Pancreas (tissue), 10 donors: ENCODE measurements around the gene PPP6R3. TPM values are rescaled to one million over a fixed set of nuclear protein-coding genes. Genes with fewer than 3 reads are reported as not detected.

ENCODE experiments used
- ATAC-seq, 4 donors: fragments of 200-7000 bp; cut with Tn5 transposase; one replicate each; pipeline versions ENCODE4 v1.8.0 to v1.9.1; 2020; ENCODE audit warnings: mild to moderate bottlenecking in 4 of 4, moderate library complexity in 4 of 4
- DNase-seq, 6 donors: peaks; one replicate each; pipeline ENCODE4 v3.0.0-alpha.2; 2020
- FAIRE-seq: peaks from 2 replicates; lab custom pipeline; 2012; peaks lifted over from hg19 to GRCh38; lab: Jason Lieb, UNC
- H3K27ac ChIP-seq, 4 donors: fragments of 200-600 bp; sonication (generic); 1 replicate in 3 of 4; 2 replicates in 1 of 4; pipeline versions ENCODE4 v1.5.0 to v1.8.0; 2020
- H3K27me3 ChIP-seq, 4 donors: fragments of 200-600 bp; one replicate each; pipeline ENCODE4 v1.8.0; 2021
- H3K36me3 ChIP-seq, 3 donors: fragments of 200-600 bp; sonication (generic) in 1 of 3; one replicate each; pipeline versions ENCODE4 v1.5.0 to v1.8.0; 2020 to 2021
- H3K4me1 ChIP-seq, 3 donors: fragments of 200-600 bp; one replicate each; pipeline ENCODE4 v1.8.0; 2021
- H3K4me3 ChIP-seq, 4 donors: fragments of 200-600 bp; sonication (generic) in 2 of 4; one replicate each; pipeline versions ENCODE4 v1.5.0 to v1.8.0; 2020 to 2021
- H3K9me3 ChIP-seq, 4 donors: fragments of 200-600 bp; one replicate each; pipeline ENCODE4 v1.8.0; 2021
- CTCF ChIP-seq, 4 donors: fragments of 200-600 bp; sonication (generic) in 3 of 4; IDR thresholded peaks; one replicate each; pipeline versions ENCODE4 v1.5.0 to v1.8.0; 2021; ENCODE audit warnings: antibody characterized with exemption in 4 of 4
- WGBS, 2 donors: extraction: QIAGEN DNeasy Blood & Tissue Kit; methylation state at CpG; one replicate each; pipeline ENCODE4 v1.1.7; 2013; 5-methylcytosine and 5-hydroxymethylcytosine counted together
- intact Hi-C, 3 donors: fragments of 100-400 bp; cut with DNase I; formaldehyde crosslinking; loops; one replicate each; pipeline versions ENCODE4 v1.11.1 to v1.14.2; 2022
- polyA plus RNA-seq, 2 donors: library from polyadenylated mRNA; stranded (reverse); fragments of 200-250 nt; gene quantifications; one replicate each; pipeline ENCODE4 v1.2.3, GENCODE V29; 2013
- total RNA-seq, 6 donors: library from RNA; stranded (reverse); fragmentation: NEBNext Ultra II Directional in 4 of 6; extraction: Animal tissue kit (Norgen Biotek cat#: 25700) in 4 of 6; gene quantifications; one replicate each; pipeline versions ENCODE4 v1.2.1 to v1.2.4, GENCODE V29; 2021 to 2023
- donor health status: healthy with polysubstance abuse.
- donor health status: DM: no; HTN: no; CAD: no; lungs with moderate emphysema.
- donor health status: DM: no; HTN: no; CAD: no.
- donor health status: control.
- donor health status: control.
- donor health status: Bipolar disorder and iron deficiency.
- donor health status: DM: yes; HTN: yes; CAD: no.
- donor health status: DM: no; HTN: no; CAD: no.
- donor health status: DM: no; HTN: no; CAD: no.
- donor health status: DM: yes; HTN: yes; CAD: no.

PPP6R3 gene
- total and polyA plus RNA-seq, 8 donors, result 19.5 to 56.0 (median 33.5) TPM

- no peak for ATAC-seq
- H3K4me1 ChIP-seq, result no peaks in the 10 kb centered on the region
- H3K27me3 ChIP-seq, result no peaks in the 10 kb centered on the region
- no peaks in the 10 kb centered on the region for H3K9me3 ChIP-seq
- DNase-seq, result no peak
- 72 to 77% methylated on average over 1 of the region's 1 CpG for WGBS, 2 donors
- TF ChIP-seq CTCF (IDR thresholded peaks at IDR 0.05), result no peak
- no peak overlapping the region for H3K27ac ChIP-seq
- H3K4me3 ChIP-seq, result no peak overlapping the region
- no peak for FAIRE-seq
- peaks cover 0 to 13% (median 0%) of the 10 kb centered on the region in 3 donors for H3K36me3 ChIP-seq
- intact Hi-C loops, result no loop called here
Observed at GRCh38 chr11:68560216-68560615, 99.7 kb downstream of the PPP6R3 start.

- ATAC-seq (no peak), FAIRE-seq (no peak), DNase-seq (no peak)
- no peaks in the 10 kb centered on the region for H3K27me3 ChIP-seq
- no peaks in the 10 kb centered on the region for H3K4me1 ChIP-seq
- H3K36me3 ChIP-seq, result peaks cover 0 to 37% (median 18%) of the 10 kb centered on the region in 3 donors
- intact Hi-C loops, result no loop called here
- H3K4me3 ChIP-seq, result no peak overlapping the region
- 93 to 94% methylated on average over 2 of the region's 2 CpGs for WGBS, 2 donors
- H3K27ac ChIP-seq, result no peak overlapping the region
- H3K9me3 ChIP-seq, result no peaks in the 10 kb centered on the region
- TF ChIP-seq CTCF (IDR thresholded peaks at IDR 0.05), result no peak
Observed at GRCh38 chr11:68563454-68563853, 102.9 kb downstream of the PPP6R3 start.

- FAIRE-seq (no peak), ATAC-seq (no peak), DNase-seq (no peak)
- 96 to 97% methylated on average over 3 of the region's 3 CpGs for WGBS, 2 donors
- no peaks in the 10 kb centered on the region for H3K27me3 ChIP-seq
- intact Hi-C loops, result no loop called here
- no peak overlapping the region for H3K27ac ChIP-seq
- TF ChIP-seq CTCF (IDR thresholded peaks at IDR 0.05), result no peak
- H3K4me1 ChIP-seq, result no peaks in the 10 kb centered on the region
- H3K36me3 ChIP-seq, result peaks cover 0 to 40% (median 18%) of the 10 kb centered on the region in 3 donors
- H3K9me3 ChIP-seq, result no peaks in the 10 kb centered on the region
- H3K4me3 ChIP-seq, result no peak overlapping the region
Observed at GRCh38 chr11:68564261-68564660, 103.7 kb downstream of the PPP6R3 start.

- Histone ChIP-seq H3K27me3 (no peaks in the 10 kb centered on the region), H3K4me3 (no peak overlapping the region), H3K9me3 (no peaks in the 10 kb centered on the region), H3K36me3 (peaks cover 0 to 40% (median 18%) of the 10 kb centered on the region in 3 donors), H3K27ac (no peak overlapping the region), H3K4me1 (no peaks in the 10 kb centered on the region)
- no peak for TF ChIP-seq CTCF (IDR thresholded peaks at IDR 0.05)
- ATAC-seq (no peak), FAIRE-seq (no peak), DNase-seq (no peak)
- WGBS, 2 donors, result 69 to 70% methylated on average over 5 of the region's 5 CpGs
- intact Hi-C loops, result no loop called here
Observed at GRCh38 chr11:68565768-68566167, 105.2 kb downstream of the PPP6R3 start.

GRCh38 chr11:68567553-68567952 lies 107.0 kb downstream of the PPP6R3 start:
- Histone ChIP-seq H3K9me3 (no peaks in the 10 kb centered on the region), H3K4me1 (no peaks in the 10 kb centered on the region), H3K36me3 (peaks cover 0 to 30% (median 24%) of the 10 kb centered on the region in 3 donors), H3K27ac (no peak overlapping the region), H3K4me3 (no peak overlapping the region), H3K27me3 (no peaks in the 10 kb centered on the region)
- FAIRE-seq (no peak), DNase-seq (no peak), ATAC-seq (no peak)
- WGBS, 2 donors, result 88 to 90% methylated on average over 3 of the region's 3 CpGs
- no peak for TF ChIP-seq CTCF (IDR thresholded peaks at IDR 0.05)
- intact Hi-C loops, result no loop called here
